ENCODE results near the gene LRRC28. TPM values are rescaled to one million over a fixed set of nuclear protein-coding genes. Genes with fewer than 3 reads are reported as not detected.

The LRRC28 gene
- total and polyA plus RNA-seq, 4 donors = 7.7 to 66.1 (median 13.0) TPM

DNA sequence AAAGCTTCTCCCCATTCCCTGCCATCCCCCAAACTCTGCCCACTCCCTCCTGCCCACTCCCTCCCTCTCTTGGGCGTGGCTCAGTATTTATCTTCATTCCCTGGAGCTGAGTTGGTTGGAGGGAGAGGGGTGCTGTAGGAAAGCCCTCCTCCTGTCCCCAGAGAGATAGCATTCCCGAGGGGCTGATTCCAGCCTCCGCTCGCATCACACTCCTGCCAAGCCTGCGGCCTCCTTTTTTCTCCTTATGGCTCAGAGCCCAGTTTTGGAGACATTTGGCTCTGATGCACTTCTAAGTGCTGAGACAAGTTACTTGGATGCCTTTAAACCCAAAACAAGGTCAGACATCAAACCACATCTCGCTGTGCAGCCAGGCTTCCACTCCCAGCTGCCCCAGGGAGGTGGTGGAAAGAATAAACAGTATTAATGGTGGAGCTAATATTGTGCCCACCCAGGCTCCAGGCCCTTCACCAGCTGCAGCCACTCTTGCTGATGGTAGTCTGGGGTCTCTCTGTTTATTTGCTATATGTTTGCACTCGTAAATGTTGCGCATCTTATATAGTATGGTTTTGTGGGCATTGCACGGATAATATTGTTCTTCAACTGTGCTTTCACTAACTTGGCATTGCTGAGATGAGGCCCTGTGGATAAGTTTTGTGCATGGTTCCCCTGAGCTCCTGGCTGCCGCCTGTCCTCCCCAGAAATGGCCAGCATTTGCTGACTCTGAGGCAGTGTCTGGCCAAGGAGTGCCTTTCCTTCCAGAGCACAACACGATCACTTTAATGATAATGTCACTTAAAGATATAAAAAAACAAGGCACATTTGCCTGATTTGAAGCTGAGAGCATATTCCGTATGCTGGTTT is 157.2 kb downstream of the LRRC28 start:
- DNase-seq (peak; percentile 93 to 97 (median 97)), ATAC-seq (ENCODE audit: insufficient read depth, low FRiP score) (no peak)
- no peak overlapping the region for H3K4me3 ChIP-seq
- 53 to 74% methylated on average over 12 of the region's 12 CpGs for WGBS, 2 donors
- H3K36me3 ChIP-seq (ENCODE audit: control insufficient read depth in 4 of 4, insufficient read depth in 4 of 4, low read length in 4 of 4) = no peaks in the 10 kb centered on the region
- no peaks in the 10 kb centered on the region for H3K27me3 ChIP-seq (ENCODE audit: control insufficient read depth in 3 of 3, insufficient read depth in 3 of 3, low read length in 2 of 3)
- H3K4me1 ChIP-seq (ENCODE audit: control insufficient read depth in 5 of 5, insufficient read depth in 5 of 5, low read length in 5 of 5) = peaks cover 0 to 25% (median 6%) of the 10 kb centered on the region in 5 donors
- H3K27ac ChIP-seq (ENCODE audit: low read depth in 1 of 2, low read length in 1 of 2) = peak overlapping the region; percentile 22 to 51
- no peaks in the 10 kb centered on the region for H3K9me3 ChIP-seq (ENCODE audit: control insufficient read depth in 4 of 4, insufficient read depth in 3 of 4, low read length in 3 of 4)
- TF ChIP-seq, protein P1, sequence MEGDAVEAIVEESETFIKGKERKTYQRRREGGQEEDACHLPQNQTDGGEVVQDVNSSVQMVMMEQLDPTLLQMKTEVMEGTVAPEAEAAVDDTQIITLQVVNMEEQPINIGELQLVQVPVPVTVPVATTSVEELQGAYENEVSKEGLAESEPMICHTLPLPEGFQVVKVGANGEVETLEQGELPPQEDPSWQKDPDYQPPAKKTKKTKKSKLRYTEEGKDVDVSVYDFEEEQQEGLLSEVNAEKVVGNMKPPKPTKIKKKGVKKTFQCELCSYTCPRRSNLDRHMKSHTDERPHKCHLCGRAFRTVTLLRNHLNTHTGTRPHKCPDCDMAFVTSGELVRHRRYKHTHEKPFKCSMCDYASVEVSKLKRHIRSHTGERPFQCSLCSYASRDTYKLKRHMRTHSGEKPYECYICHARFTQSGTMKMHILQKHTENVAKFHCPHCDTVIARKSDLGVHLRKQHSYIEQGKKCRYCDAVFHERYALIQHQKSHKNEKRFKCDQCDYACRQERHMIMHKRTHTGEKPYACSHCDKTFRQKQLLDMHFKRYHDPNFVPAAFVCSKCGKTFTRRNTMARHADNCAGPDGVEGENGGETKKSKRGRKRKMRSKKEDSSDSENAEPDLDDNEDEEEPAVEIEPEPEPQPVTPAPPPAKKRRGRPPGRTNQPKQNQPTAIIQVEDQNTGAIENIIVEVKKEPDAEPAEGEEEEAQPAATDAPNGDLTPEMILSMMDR (IDR thresholded peaks at IDR 0.05; ENCODE audit: control extremely low read depth, extremely low read depth) = no peak
- no peak overlapping the region for H3K9ac ChIP-seq (ENCODE audit: insufficient read depth in 1 of 2, low read length in 2 of 2)

DNA sequence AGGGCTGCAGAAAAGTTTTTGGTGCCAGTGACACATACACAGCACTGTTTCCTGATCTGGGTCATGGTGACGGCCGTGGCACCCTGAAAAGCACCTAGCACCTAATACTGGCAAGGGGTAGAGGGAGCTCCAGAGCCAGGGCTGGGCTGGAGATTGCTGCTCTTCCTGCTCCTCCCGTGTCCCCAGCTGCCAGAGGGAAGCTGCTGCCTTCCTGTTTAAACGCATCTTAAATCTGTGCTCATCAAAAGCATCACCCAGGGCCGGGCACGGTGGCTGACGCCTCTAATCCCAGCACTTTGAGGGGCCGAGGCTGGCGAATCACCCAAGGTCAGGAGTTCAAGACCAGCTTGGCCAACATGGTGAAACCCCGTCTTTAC is 157.8 kb downstream of the LRRC28 start:
- no peaks in the 10 kb centered on the region for H3K36me3 ChIP-seq (ENCODE audit: control insufficient read depth in 4 of 4, insufficient read depth in 4 of 4, low read length in 4 of 4)
- H3K4me3 ChIP-seq = no peak overlapping the region
- H3K4me1 ChIP-seq (ENCODE audit: control insufficient read depth in 5 of 5, insufficient read depth in 5 of 5, low read length in 5 of 5) = peaks cover 0 to 25% (median 6%) of the 10 kb centered on the region in 5 donors
- no peaks in the 10 kb centered on the region for H3K9me3 ChIP-seq (ENCODE audit: control insufficient read depth in 4 of 4, insufficient read depth in 3 of 4, low read length in 3 of 4)
- TF ChIP-seq, protein P1 (IDR thresholded peaks at IDR 0.05; ENCODE audit: control extremely low read depth, extremely low read depth) = peak; percentile 31
- DNase-seq (peak; percentile 50 to 72 (median 65)), ATAC-seq (ENCODE audit: insufficient read depth, low FRiP score) (peak; percentile 78)
- no peak overlapping the region for H3K9ac ChIP-seq (ENCODE audit: insufficient read depth in 1 of 2, low read length in 2 of 2)
- WGBS, 2 donors = 19 to 25% methylated on average over 10 of the region's 10 CpGs
- H3K27me3 ChIP-seq (ENCODE audit: control insufficient read depth in 3 of 3, insufficient read depth in 3 of 3, low read length in 2 of 3) = no peaks in the 10 kb centered on the region
- peak overlapping the region in 1 of 2 donors; percentile 11 for H3K27ac ChIP-seq (ENCODE audit: low read depth in 1 of 2, low read length in 1 of 2)

DNA sequence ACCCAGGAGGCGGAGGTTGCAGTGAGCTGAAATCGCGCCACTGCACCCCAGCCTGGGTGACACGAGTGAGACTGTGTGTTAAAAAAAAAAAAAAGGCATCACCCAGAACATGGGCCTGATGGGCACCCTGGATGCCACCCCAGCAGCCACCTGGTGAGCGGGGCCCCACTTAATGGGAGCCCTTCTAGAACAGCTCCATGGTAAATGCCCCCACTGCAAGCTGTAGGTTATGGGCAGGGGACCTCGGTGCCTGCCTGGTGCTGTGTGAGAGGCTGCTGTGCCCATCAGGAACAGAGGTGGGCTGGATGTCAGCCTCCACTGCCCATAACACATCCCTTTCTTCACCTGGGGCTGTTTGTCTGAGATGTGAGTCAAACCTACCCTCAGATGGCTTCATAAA is 158.3 kb downstream of the LRRC28 start:
- Histone ChIP-seq H3K27ac (ENCODE audit: low read depth in 1 of 2, low read length in 1 of 2) (peak overlapping the region in 1 of 2 donors; percentile 13), H3K36me3 (ENCODE audit: control insufficient read depth in 4 of 4, insufficient read depth in 4 of 4, low read length in 4 of 4) (no peaks in the 10 kb centered on the region), H3K9ac (ENCODE audit: insufficient read depth in 1 of 2, low read length in 2 of 2) (no peak overlapping the region), H3K4me3 (no peak overlapping the region), H3K9me3 (ENCODE audit: control insufficient read depth in 4 of 4, insufficient read depth in 3 of 4, low read length in 3 of 4) (no peaks in the 10 kb centered on the region), H3K27me3 (ENCODE audit: control insufficient read depth in 3 of 3, insufficient read depth in 3 of 3, low read length in 2 of 3) (no peaks in the 10 kb centered on the region), H3K4me1 (ENCODE audit: control insufficient read depth in 5 of 5, insufficient read depth in 5 of 5, low read length in 5 of 5) (peaks cover 0 to 25% (median 6%) of the 10 kb centered on the region in 5 donors)
- TF ChIP-seq, protein P1 (IDR thresholded peaks at IDR 0.05; ENCODE audit: control extremely low read depth, extremely low read depth) = no peak
- ATAC-seq (ENCODE audit: insufficient read depth, low FRiP score) (no peak), DNase-seq (no peak)
- 94 to 99% methylated on average over 6 of the region's 6 CpGs for WGBS, 2 donors
